Measurements from ENCODE around the gene UBE3C. TPM values are rescaled to one million over a fixed set of nuclear protein-coding genes. Genes with fewer than 3 reads are reported as not detected.
A peak's percentile ranks its signal among the peaks of the same experiment; 100 is the strongest.
"Not testable (repeated sequence)": the region's sequence is repeated elsewhere in the genome, so short reads cannot be mapped to it uniquely, and the experiment has no call there.

UBE3C gene
- total and polyA plus RNA-seq, 5 experiments from 2014 or later = 17.5 to 59.4 (median 29.0) TPM

GRCh38 chr7:157158400-157158799, 19.7 kb downstream of the UBE3C start:
- H3K27ac Mint-ChIP-seq = no peak overlapping the region
- H3K9me3 Mint-ChIP-seq = no peaks in the 10 kb centered on the region
- DNase-seq = no peak
- peaks cover 16 to 53% (median 48%) of the 10 kb centered on the region in 4 donors for H3K4me1 Mint-ChIP-seq
- POLR2A ChIA-PET = no interaction called here
- H3K36me3 Mint-ChIP-seq = peaks cover 0 to 37% (median 6%) of the 10 kb centered on the region in 3 donors
- H3K4me3 Mint-ChIP-seq = no peak overlapping the region
- no peak for ATAC-seq
- H3K27me3 Mint-ChIP-seq = no peaks in the 10 kb centered on the region

- ATAC-seq, H3K27me3 Mint-ChIP-seq, DNase-seq, H3K27ac Mint-ChIP-seq, POLR2A ChIA-PET, H3K9me3 Mint-ChIP-seq: not testable (repeated sequence)
- peaks cover 13 to 46% (median 40%) of the 10 kb centered on the region in 4 donors for H3K4me1 Mint-ChIP-seq
- peak overlapping the region in 1 of 10 donors; percentile 10 for H3K4me3 Mint-ChIP-seq
- peaks cover 3 to 39% (median 16%) of the 10 kb centered on the region in 3 donors for H3K36me3 Mint-ChIP-seq
Measured at GRCh38 chr7:157159537-157159936, 20.8 kb downstream of the UBE3C start.

- ATAC-seq = no peak
- no peak overlapping the region for H3K4me3 Mint-ChIP-seq
- peak overlapping the region in 3 of 10 donors; percentile 1 to 45 (median 6) for H3K27ac Mint-ChIP-seq
- peaks cover 14 to 43% (median 34%) of the 10 kb centered on the region in 4 donors for H3K4me1 Mint-ChIP-seq
- POLR2A ChIA-PET = no interaction called here
- H3K9me3 Mint-ChIP-seq = peaks cover 2 to 12% (median 8%) of the 10 kb centered on the region in 9 donors
- DNase-seq = no peak
- no peaks in the 10 kb centered on the region for H3K27me3 Mint-ChIP-seq
- H3K36me3 Mint-ChIP-seq = peaks cover 11 to 48% (median 25%) of the 10 kb centered on the region in 3 donors
Measured at GRCh38 chr7:157160433-157160832, 21.7 kb downstream of the UBE3C start.

- no peak for DNase-seq
- H3K36me3 Mint-ChIP-seq = peaks cover 19 to 87% (median 51%) of the 10 kb centered on the region in 3 donors
- H3K27ac Mint-ChIP-seq = peak overlapping the region in 1 of 10 donors; percentile 61
- POLR2A ChIA-PET = no interaction called here
- H3K4me1 Mint-ChIP-seq = peaks cover 5 to 13% (median 7%) of the 10 kb centered on the region in 4 donors
- no peaks in the 10 kb centered on the region for H3K27me3 Mint-ChIP-seq
- no peak for ATAC-seq
- H3K9me3 Mint-ChIP-seq = peaks cover 7 to 23% (median 14%) of the 10 kb centered on the region in 9 donors
- no peak overlapping the region for H3K4me3 Mint-ChIP-seq
Measured at GRCh38 chr7:157165987-157166386, 27.3 kb downstream of the UBE3C start.

GRCh38 chr7:157168571-157168970, 29.8 kb downstream of the UBE3C start:
- H3K27ac Mint-ChIP-seq = peak overlapping the region in 4 of 10 donors; percentile 1 to 77 (median 42)
- ATAC-seq (no peak), DNase-seq (no peak)
- peaks cover 7 to 23% (median 14%) of the 10 kb centered on the region in 9 donors for H3K9me3 Mint-ChIP-seq
- POLR2A ChIA-PET = no interaction called here
- H3K4me3 Mint-ChIP-seq = no peak overlapping the region
- peaks cover 2 to 10% (median 7%) of the 10 kb centered on the region in 4 donors for H3K4me1 Mint-ChIP-seq
- no peaks in the 10 kb centered on the region for H3K27me3 Mint-ChIP-seq
- H3K36me3 Mint-ChIP-seq = peaks cover 19 to 96% (median 45%) of the 10 kb centered on the region in 3 donors

GRCh38 chr7:157176771-157177170, 38.0 kb downstream of the UBE3C start:
- Mint-ChIP-seq H3K4me3 (no peak overlapping the region), H3K4me1 (peaks cover 0 to 1% (median 0%) of the 10 kb centered on the region in 4 donors), H3K36me3 (peaks cover 0 to 90% (median 11%) of the 10 kb centered on the region in 3 donors), H3K27me3 (no peaks in the 10 kb centered on the region), H3K27ac (no peak overlapping the region), H3K9me3 (no peaks in the 10 kb centered on the region)
- POLR2A ChIA-PET = no interaction called here
- ATAC-seq = no peak
- no peak for DNase-seq

- Mint-ChIP-seq H3K27me3 (no peaks in the 10 kb centered on the region), H3K36me3 (peaks cover 0 to 90% (median 15%) of the 10 kb centered on the region in 3 donors), H3K9me3 (no peaks in the 10 kb centered on the region), H3K27ac (no peak overlapping the region), H3K4me3 (no peak overlapping the region), H3K4me1 (peaks cover 0 to 1% (median 0%) of the 10 kb centered on the region in 4 donors)
- ATAC-seq (no peak), DNase-seq (no peak)
- POLR2A ChIA-PET = no interaction called here
Measured at GRCh38 chr7:157177333-157177982, 38.7 kb downstream of the UBE3C start.

- Mint-ChIP-seq H3K36me3 (peaks cover 0 to 90% (median 15%) of the 10 kb centered on the region in 3 donors), H3K4me1 (peaks cover 0 to 1% (median 0%) of the 10 kb centered on the region in 4 donors), H3K27ac (no peak overlapping the region), H3K4me3 (no peak overlapping the region), H3K27me3 (no peaks in the 10 kb centered on the region), H3K9me3 (no peaks in the 10 kb centered on the region)
- POLR2A ChIA-PET = interaction anchor here (0.6 kb wide), 1 partner anchor 21 kb away, joined by 4 read pairs; no protein-coding TSS in a partner anchor
- DNase-seq (no peak), ATAC-seq (no peak)
Measured at GRCh38 chr7:157177983-157178381, 39.3 kb downstream of the UBE3C start.

- ATAC-seq = no peak
- Mint-ChIP-seq H3K9me3 (no peaks in the 10 kb centered on the region), H3K27me3 (no peaks in the 10 kb centered on the region), H3K4me3 (no peak overlapping the region), H3K36me3 (peaks cover 8 to 92% (median 22%) of the 10 kb centered on the region in 3 donors), H3K27ac (peak overlapping the region in 2 of 10 donors; percentile 21 to 34), H3K4me1 (no peaks in the 10 kb centered on the region)
- POLR2A ChIA-PET = no interaction called here
- DNase-seq = no peak
Measured at GRCh38 chr7:157183832-157184231, 45.1 kb downstream of the UBE3C start.

- Mint-ChIP-seq H3K36me3 (peaks cover 8 to 92% (median 25%) of the 10 kb centered on the region in 3 donors), H3K27ac (no peak overlapping the region), H3K27me3 (no peaks in the 10 kb centered on the region), H3K4me1 (no peaks in the 10 kb centered on the region), H3K4me3 (no peak overlapping the region), H3K9me3 (no peaks in the 10 kb centered on the region)
- POLR2A ChIA-PET = no interaction called here
- DNase-seq = no peak
- no peak for ATAC-seq
Measured at GRCh38 chr7:157188091-157188665, 49.5 kb downstream of the UBE3C start.

GRCh38 chr7:157189405-157189804, 50.7 kb downstream of the UBE3C start:
- H3K27me3 Mint-ChIP-seq = no peaks in the 10 kb centered on the region
- POLR2A ChIA-PET = no interaction called here
- DNase-seq (no peak), ATAC-seq (no peak)
- no peaks in the 10 kb centered on the region for H3K9me3 Mint-ChIP-seq
- H3K36me3 Mint-ChIP-seq = peaks cover 8 to 92% (median 27%) of the 10 kb centered on the region in 3 donors
- peaks cover 0 to 2% (median 0%) of the 10 kb centered on the region in 4 donors for H3K4me1 Mint-ChIP-seq
- no peak overlapping the region for H3K4me3 Mint-ChIP-seq
- H3K27ac Mint-ChIP-seq = peak overlapping the region in 3 of 10 donors; percentile 12 to 84 (median 63)

- Mint-ChIP-seq H3K27ac (no peak overlapping the region), H3K27me3 (no peaks in the 10 kb centered on the region), H3K4me1 (peaks cover 0 to 2% (median 0%) of the 10 kb centered on the region in 4 donors), H3K9me3 (no peaks in the 10 kb centered on the region), H3K4me3 (no peak overlapping the region), H3K36me3 (peaks cover 3 to 91% (median 19%) of the 10 kb centered on the region in 3 donors)
- ATAC-seq (no peak), DNase-seq (no peak)
- POLR2A ChIA-PET = interaction anchor here (0.5 kb wide), 1 partner anchor 197 kb away, joined by 4 read pairs; no protein-coding TSS in a partner anchor
Measured at GRCh38 chr7:157192861-157193260, 54.1 kb downstream of the UBE3C start.

GRCh38 chr7:157193274-157193673, 54.5 kb downstream of the UBE3C start:
- H3K27me3 Mint-ChIP-seq = no peaks in the 10 kb centered on the region
- H3K9me3 Mint-ChIP-seq = no peaks in the 10 kb centered on the region
- POLR2A ChIA-PET = no interaction called here
- DNase-seq = no peak
- ATAC-seq = no peak
- peak overlapping the region in 2 of 10 donors; percentile 34 to 40 for H3K27ac Mint-ChIP-seq
- no peak overlapping the region for H3K4me3 Mint-ChIP-seq
- peaks cover 4 to 91% (median 22%) of the 10 kb centered on the region in 3 donors for H3K36me3 Mint-ChIP-seq
- peaks cover 0 to 2% (median 0%) of the 10 kb centered on the region in 4 donors for H3K4me1 Mint-ChIP-seq
